Fibroblast of pulmonary artery (primary cell): ENCODE results near the gene GMFB.
"Not testable (repeated sequence)": the region's sequence is repeated elsewhere in the genome, so short reads cannot be mapped to it uniquely, and the experiment has no call there.

Experiments used
- DNase-seq: peaks from one replicate; pipeline ENCODE4 v3.0.0-alpha.2; 2010; ENCODE audit warnings: low read depth
- H3K4me3 ChIP-seq: replicated peaks from 2 replicates; pipeline ENCODE4 v1.5.1; 2011; ENCODE audit warnings: low read depth, mild to moderate bottlenecking, control low read depth, low read length, moderate library complexity
- TF ChIP-seq, protein P1 (sequence below): IDR thresholded peaks from 2 replicates; pipeline ENCODE4 v1.5.1; 2011; ENCODE audit warnings: mild to moderate bottlenecking, control low read depth, low read length, inconsistent platforms; ENCODE audit errors: missing control alignments

GMFB gene

DNA sequence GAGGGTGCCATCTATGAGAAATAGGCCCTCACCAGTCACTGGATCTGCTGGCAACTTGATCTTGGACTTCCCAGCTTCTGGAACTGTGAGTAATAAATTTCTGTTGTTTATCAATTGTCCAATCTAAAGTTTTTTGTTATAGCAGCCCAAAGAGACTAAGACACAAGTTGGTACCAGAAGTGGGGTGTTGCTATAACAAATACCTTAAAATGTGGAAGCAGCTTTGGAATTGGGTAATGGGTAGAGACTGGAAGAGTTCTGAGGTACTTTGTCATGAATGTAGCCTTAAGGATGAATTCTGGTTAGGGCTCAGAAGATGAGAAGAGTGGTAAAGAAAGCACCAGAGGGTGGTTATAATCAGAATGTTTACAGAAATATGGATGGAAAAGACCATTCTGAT is 21.5 kb downstream of the GMFB start:
- no peak overlapping the region for H3K4me3 ChIP-seq
- DNase-seq: no peak
- TF ChIP-seq, protein P1, sequence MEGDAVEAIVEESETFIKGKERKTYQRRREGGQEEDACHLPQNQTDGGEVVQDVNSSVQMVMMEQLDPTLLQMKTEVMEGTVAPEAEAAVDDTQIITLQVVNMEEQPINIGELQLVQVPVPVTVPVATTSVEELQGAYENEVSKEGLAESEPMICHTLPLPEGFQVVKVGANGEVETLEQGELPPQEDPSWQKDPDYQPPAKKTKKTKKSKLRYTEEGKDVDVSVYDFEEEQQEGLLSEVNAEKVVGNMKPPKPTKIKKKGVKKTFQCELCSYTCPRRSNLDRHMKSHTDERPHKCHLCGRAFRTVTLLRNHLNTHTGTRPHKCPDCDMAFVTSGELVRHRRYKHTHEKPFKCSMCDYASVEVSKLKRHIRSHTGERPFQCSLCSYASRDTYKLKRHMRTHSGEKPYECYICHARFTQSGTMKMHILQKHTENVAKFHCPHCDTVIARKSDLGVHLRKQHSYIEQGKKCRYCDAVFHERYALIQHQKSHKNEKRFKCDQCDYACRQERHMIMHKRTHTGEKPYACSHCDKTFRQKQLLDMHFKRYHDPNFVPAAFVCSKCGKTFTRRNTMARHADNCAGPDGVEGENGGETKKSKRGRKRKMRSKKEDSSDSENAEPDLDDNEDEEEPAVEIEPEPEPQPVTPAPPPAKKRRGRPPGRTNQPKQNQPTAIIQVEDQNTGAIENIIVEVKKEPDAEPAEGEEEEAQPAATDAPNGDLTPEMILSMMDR: no peak

GRCh38 chr14:54465654-54466053 is 23.1 kb downstream of the GMFB start:
- no peak for DNase-seq
- TF ChIP-seq, protein P1: no peak
- H3K4me3 ChIP-seq: no peak overlapping the region

DNA sequence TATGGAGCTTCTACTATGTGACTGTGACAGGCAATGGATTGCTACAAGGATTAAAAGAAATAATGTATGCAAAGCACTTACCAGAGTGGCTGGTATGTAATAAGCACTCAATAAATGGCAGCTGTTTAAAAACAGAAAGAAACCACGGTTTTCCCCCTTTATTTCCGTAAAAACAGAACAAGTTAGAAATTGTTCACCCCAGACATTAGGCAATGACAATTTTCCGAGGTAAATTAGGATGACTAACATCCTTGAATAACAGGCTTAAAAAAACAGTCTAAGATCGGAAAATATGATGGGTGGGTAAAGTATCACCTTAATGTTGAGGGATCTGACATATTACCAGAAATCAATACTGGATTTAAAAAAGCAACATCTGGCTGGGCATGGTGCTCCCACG is 26.7 kb downstream of the GMFB start:
- no peak overlapping the region for H3K4me3 ChIP-seq
- DNase-seq: no peak
- TF ChIP-seq, protein P1: no peak

DNA sequence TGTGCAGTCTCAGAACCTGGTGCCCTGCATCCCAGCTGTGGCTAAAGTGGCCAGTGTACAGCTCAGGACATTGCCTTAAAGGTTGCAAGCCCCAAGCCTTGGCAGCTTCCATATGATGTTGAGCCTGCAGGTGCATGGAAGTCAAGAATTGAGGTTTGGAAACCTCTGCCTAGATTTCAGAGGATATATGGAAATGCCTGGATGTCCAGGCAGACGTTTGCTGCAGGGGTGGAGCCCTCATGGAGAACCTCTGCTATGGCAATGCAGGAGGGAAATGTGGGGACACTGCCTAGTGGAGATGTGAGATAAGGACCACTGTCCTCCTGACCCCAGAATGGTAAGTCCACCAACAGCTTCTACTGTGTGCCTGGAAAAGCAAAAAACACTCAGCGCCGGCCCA is 29.7 kb downstream of the GMFB start:
- TF ChIP-seq, protein P1: no peak
- H3K4me3 ChIP-seq: no peak overlapping the region
- no peak for DNase-seq

DNA sequence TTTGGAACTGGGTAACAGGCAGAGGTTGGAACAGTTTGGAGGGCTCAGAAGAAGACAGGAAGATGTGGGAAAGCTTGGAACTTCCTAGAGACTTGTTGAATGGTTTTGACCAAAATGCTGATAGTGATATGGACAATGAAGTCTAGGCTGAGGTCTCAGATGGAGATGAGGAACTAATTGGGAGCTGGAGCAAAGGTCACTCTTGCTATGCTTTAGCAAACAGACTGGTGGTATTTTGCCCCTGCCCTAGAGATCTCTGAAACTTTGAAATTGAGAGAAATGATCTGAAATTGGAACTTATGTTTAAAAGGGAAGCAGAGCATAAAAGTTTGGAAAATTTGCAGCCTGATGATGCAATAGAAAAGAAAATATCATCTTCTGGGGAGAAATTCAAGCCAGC is 30.2 kb downstream of the GMFB start:
- H3K4me3 ChIP-seq, DNase-seq: not testable (repeated sequence)

DNA sequence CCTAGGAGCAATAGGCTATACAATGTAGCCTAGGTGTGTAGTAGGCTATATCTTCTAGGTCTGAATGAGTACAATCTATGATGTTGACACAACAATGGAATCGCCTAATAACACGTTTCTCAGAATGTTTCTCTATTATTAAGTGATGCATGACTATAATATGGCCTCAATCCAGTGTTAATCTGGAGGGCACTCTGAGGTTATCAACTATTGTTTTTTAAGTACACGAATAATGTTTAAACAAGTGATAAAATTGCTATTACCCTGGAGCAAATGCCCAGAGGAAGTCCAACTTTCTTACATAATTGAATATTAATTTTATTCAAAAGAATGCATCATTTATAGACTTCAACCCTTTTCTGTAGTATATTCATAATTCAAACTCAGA is 31.2 kb downstream of the GMFB start:
- TF ChIP-seq, protein P1: no peak

DNA sequence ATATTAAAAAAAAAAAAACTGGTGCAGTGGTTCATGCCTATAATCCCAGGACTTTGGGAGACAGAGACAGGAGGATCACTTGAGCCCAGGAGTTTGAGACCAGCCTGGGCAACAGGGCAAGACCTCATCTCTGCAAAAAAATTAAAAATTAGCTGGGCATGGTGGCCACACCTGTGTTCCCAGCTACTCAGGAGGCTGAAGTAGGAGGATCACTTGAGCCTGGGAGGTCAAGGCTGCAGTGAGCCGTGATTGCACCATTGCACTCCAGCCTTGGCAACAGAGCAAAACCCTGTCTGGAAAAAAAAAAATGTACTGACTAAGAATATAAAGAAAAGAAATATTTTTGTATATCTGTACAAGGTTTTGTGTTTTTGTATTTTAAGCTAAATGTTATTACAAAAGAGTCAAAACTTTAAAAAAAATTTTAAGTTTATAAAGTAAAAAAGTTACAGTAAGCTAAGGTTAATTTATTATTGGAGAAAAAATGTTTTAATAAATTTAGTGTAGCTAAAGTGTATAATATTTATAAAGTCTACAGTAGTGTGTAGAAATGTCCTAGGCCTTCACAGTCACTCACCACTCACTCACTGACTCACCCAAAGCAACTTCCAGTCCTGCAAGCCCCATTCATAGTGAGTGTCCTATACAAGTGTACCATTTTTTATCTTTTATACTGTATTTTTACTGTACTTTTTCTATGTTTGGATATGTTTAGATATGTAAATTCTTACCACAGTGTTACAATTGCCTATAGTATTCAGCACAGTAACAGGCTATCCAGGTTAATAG is 31.8 kb downstream of the GMFB start:
- H3K4me3 ChIP-seq, DNase-seq: not testable (repeated sequence)

More for the DNA sequence above, 31.2 kb downstream of the GMFB start:
- no peak for DNase-seq
- H3K4me3 ChIP-seq: no peak overlapping the region

GRCh38 chr14:54455363-54455762 is 33.4 kb downstream of the GMFB start:
- DNase-seq: no peak
- TF ChIP-seq, protein P1: no peak
- no peak overlapping the region for H3K4me3 ChIP-seq

DNA sequence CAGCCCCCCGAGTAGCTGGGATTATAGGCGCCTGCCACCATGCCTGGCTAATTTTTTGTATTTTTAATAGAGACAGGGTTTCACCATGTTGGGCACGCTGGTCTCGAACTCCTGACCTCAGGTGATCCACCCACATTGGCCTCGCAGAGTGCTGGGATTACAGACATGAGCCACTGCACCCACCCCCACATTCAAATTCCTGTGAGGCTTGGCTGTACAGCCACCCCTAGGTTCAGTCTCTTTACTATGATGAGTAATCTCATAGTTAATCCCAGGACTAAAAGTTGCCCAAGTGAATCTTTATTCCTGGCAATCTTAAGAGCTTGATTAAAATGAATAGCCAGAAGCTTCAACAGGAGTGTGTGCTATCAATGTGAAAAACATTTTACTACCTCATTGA is 34.8 kb downstream of the GMFB start:
- DNase-seq, H3K4me3 ChIP-seq: not testable (repeated sequence)
